ENCODE results near the gene PTPRG.

The PTPRG gene

GRCh38 chr3:61885414-61885813, 324.0 kb downstream of the PTPRG start:
- Mint-ChIP-seq H3K27ac (no peak overlapping the region), H3K4me1 (no peaks in the 10 kb centered on the region), H3K9me3 (peaks cover 2% of the 10 kb centered on the region), H3K36me3 (no peaks in the 10 kb centered on the region), H3K4me3 (no peak overlapping the region)
- ATAC-seq (no peak), DNase-seq (ENCODE audit: low spot score in 2 of 2) (no peak)

- no peak for DNase-seq (ENCODE audit: low spot score in 2 of 2)
- H3K36me3 Mint-ChIP-seq, result no peaks in the 10 kb centered on the region
- H3K27ac Mint-ChIP-seq, result no peak overlapping the region
- peaks cover 5% of the 10 kb centered on the region for H3K9me3 Mint-ChIP-seq
- ATAC-seq, result no peak
- H3K4me1 Mint-ChIP-seq, result no peaks in the 10 kb centered on the region
- H3K4me3 Mint-ChIP-seq, result no peak overlapping the region
Observed at GRCh38 chr3:61887206-61887605, 325.8 kb downstream of the PTPRG start.

- ATAC-seq (no peak), DNase-seq (ENCODE audit: low spot score in 2 of 2) (no peak)
- no peaks in the 10 kb centered on the region for H3K4me1 Mint-ChIP-seq
- H3K4me3 Mint-ChIP-seq, result no peak overlapping the region
- H3K9me3 Mint-ChIP-seq, result peaks cover 3% of the 10 kb centered on the region
- no peaks in the 10 kb centered on the region for H3K36me3 Mint-ChIP-seq
- no peak overlapping the region for H3K27ac Mint-ChIP-seq
Observed at GRCh38 chr3:61889259-61889658, 327.9 kb downstream of the PTPRG start.

GRCh38 chr3:61890167-61890566, 328.8 kb downstream of the PTPRG start:
- Mint-ChIP-seq H3K9me3 (peaks cover 3% of the 10 kb centered on the region), H3K4me3 (no peak overlapping the region), H3K36me3 (no peaks in the 10 kb centered on the region), H3K27ac (no peak overlapping the region), H3K4me1 (no peaks in the 10 kb centered on the region)
- DNase-seq (ENCODE audit: low spot score in 2 of 2) (no peak), ATAC-seq (no peak)

GRCh38 chr3:61890586-61890985, 329.2 kb downstream of the PTPRG start:
- no peaks in the 10 kb centered on the region for H3K4me1 Mint-ChIP-seq
- peaks cover 3% of the 10 kb centered on the region for H3K9me3 Mint-ChIP-seq
- no peak overlapping the region for H3K4me3 Mint-ChIP-seq
- H3K27ac Mint-ChIP-seq, result no peak overlapping the region
- ATAC-seq (no peak), DNase-seq (ENCODE audit: low spot score in 2 of 2) (no peak)
- H3K36me3 Mint-ChIP-seq, result no peaks in the 10 kb centered on the region

GRCh38 chr3:61892891-61893290, 331.5 kb downstream of the PTPRG start:
- Mint-ChIP-seq H3K9me3 (peaks cover 3% of the 10 kb centered on the region), H3K27ac (no peak overlapping the region), H3K36me3 (no peaks in the 10 kb centered on the region), H3K4me1 (no peaks in the 10 kb centered on the region), H3K4me3 (no peak overlapping the region)
- no peak for ATAC-seq
- no peak for DNase-seq (ENCODE audit: low spot score in 2 of 2)

- H3K27ac Mint-ChIP-seq, result no peak overlapping the region
- H3K4me3 Mint-ChIP-seq, result no peak overlapping the region
- DNase-seq (ENCODE audit: low spot score in 2 of 2), result no peak
- H3K4me1 Mint-ChIP-seq, result no peaks in the 10 kb centered on the region
- no peak for ATAC-seq
- no peaks in the 10 kb centered on the region for H3K36me3 Mint-ChIP-seq
- peaks cover 3% of the 10 kb centered on the region for H3K9me3 Mint-ChIP-seq
Observed at GRCh38 chr3:61893840-61894566, 332.6 kb downstream of the PTPRG start.

- H3K4me3 Mint-ChIP-seq, result no peak overlapping the region
- no peak overlapping the region for H3K27ac Mint-ChIP-seq
- DNase-seq (ENCODE audit: low spot score in 2 of 2), result no peak
- H3K9me3 Mint-ChIP-seq, result peaks cover 4% of the 10 kb centered on the region
- no peaks in the 10 kb centered on the region for H3K4me1 Mint-ChIP-seq
- peak; percentile 71 for ATAC-seq
- H3K36me3 Mint-ChIP-seq, result no peaks in the 10 kb centered on the region
Observed at GRCh38 chr3:61894988-61895935, 333.9 kb downstream of the PTPRG start.

GRCh38 chr3:61896251-61896650, 334.9 kb downstream of the PTPRG start:
- Mint-ChIP-seq H3K4me3 (no peak overlapping the region), H3K36me3 (no peaks in the 10 kb centered on the region), H3K9me3 (peaks cover 4% of the 10 kb centered on the region), H3K4me1 (no peaks in the 10 kb centered on the region), H3K27ac (no peak overlapping the region)
- DNase-seq (ENCODE audit: low spot score in 2 of 2) (no peak), ATAC-seq (no peak)

GRCh38 chr3:61897848-61898247, 336.5 kb downstream of the PTPRG start:
- no peak overlapping the region for H3K4me3 Mint-ChIP-seq
- no peak for ATAC-seq
- no peaks in the 10 kb centered on the region for H3K36me3 Mint-ChIP-seq
- DNase-seq (ENCODE audit: low spot score in 2 of 2), result no peak
- peaks cover 2% of the 10 kb centered on the region for H3K9me3 Mint-ChIP-seq
- H3K27ac Mint-ChIP-seq, result no peak overlapping the region
- no peaks in the 10 kb centered on the region for H3K4me1 Mint-ChIP-seq

GRCh38 chr3:61899700-61900462, 338.5 kb downstream of the PTPRG start:
- Mint-ChIP-seq H3K4me3 (no peak overlapping the region), H3K36me3 (no peaks in the 10 kb centered on the region), H3K4me1 (no peaks in the 10 kb centered on the region), H3K27ac (no peak overlapping the region), H3K9me3 (peaks cover 2% of the 10 kb centered on the region)
- ATAC-seq (no peak), DNase-seq (ENCODE audit: low spot score in 2 of 2) (no peak)

- no peaks in the 10 kb centered on the region for H3K36me3 Mint-ChIP-seq
Observed at GRCh38 chr3:61901496-61901895, 340.1 kb downstream of the PTPRG start.

GRCh38 chr3:61901986-61902385, 340.6 kb downstream of the PTPRG start:
- no peak overlapping the region for H3K4me3 Mint-ChIP-seq
- no peaks in the 10 kb centered on the region for H3K36me3 Mint-ChIP-seq
- H3K27ac Mint-ChIP-seq, result no peak overlapping the region
- no peaks in the 10 kb centered on the region for H3K4me1 Mint-ChIP-seq
- peaks cover 2% of the 10 kb centered on the region for H3K9me3 Mint-ChIP-seq
- ATAC-seq, result no peak
- DNase-seq (ENCODE audit: low spot score in 2 of 2), result no peak

More at GRCh38 chr3:61901496-61901895, 340.1 kb downstream of the PTPRG start:
- Mint-ChIP-seq H3K27ac (no peak overlapping the region), H3K4me3 (no peak overlapping the region), H3K9me3 (peaks cover 2% of the 10 kb centered on the region), H3K4me1 (no peaks in the 10 kb centered on the region)
- ATAC-seq (no peak), DNase-seq (ENCODE audit: low spot score in 2 of 2) (no peak)

- no peaks in the 10 kb centered on the region for H3K36me3 Mint-ChIP-seq
Observed at GRCh38 chr3:61903074-61903473, 341.7 kb downstream of the PTPRG start.

GRCh38 chr3:61903931-61904657, 342.7 kb downstream of the PTPRG start:
- Mint-ChIP-seq H3K4me3 (no peak overlapping the region), H3K27ac (no peak overlapping the region), H3K9me3 (peaks cover 2% of the 10 kb centered on the region), H3K4me1 (no peaks in the 10 kb centered on the region), H3K36me3 (no peaks in the 10 kb centered on the region)
- ATAC-seq (no peak), DNase-seq (ENCODE audit: low spot score in 2 of 2) (no peak)

More at GRCh38 chr3:61903074-61903473, 341.7 kb downstream of the PTPRG start:
- Mint-ChIP-seq H3K4me3 (no peak overlapping the region), H3K9me3 (peaks cover 2% of the 10 kb centered on the region), H3K27ac (no peak overlapping the region), H3K4me1 (no peaks in the 10 kb centered on the region)
- DNase-seq (ENCODE audit: low spot score in 2 of 2) (no peak), ATAC-seq (no peak)
